Endothelial cell of umbilical vein (primary cell): ENCODE measurements around the gene UGCG. TPM values are rescaled to one million over a fixed set of nuclear protein-coding genes. Genes with fewer than 3 reads are reported as not detected.

Experiments
- BruUV-seq: library from RNA; stranded (reverse); fragments of 400-500 nt; replicated peaks from 2 replicates; lab custom pipeline; 2021; lab: Mats Ljungman, UMichigan
- CTCF ChIA-PET: fragments of 300-600, 350-600 bp; sonication (Branson Sonifier 250); formaldehyde crosslinking; loops from one replicate; lab custom pipeline; 2021; ENCODE audit warnings: antibody characterized with exemption, inconsistent platforms; lab: Charles Lee
- POLR2A ChIA-PET: fragments of 300-600, 350-600 bp; sonication (Branson Sonifier 250); formaldehyde crosslinking; loops from one replicate; lab custom pipeline; 2021; ENCODE audit warnings: antibody characterized with exemption, inconsistent platforms; lab: Charles Lee
- DNase-seq: peaks from one replicate; pipeline ENCODE4 v3.0.0-alpha.2; 2011; ENCODE audit warnings: low read depth, low spot score
- FAIRE-seq: peaks from 2 replicates; lab custom pipeline; 2011; peaks lifted over from hg19 to GRCh38; lab: Jason Lieb, UNC
- H2AFZ ChIP-seq: 2 replicates; pipeline ENCODE4 v1.6.0; 2012; ENCODE audit warnings: low read depth, low read length, control low read depth, inconsistent platforms
- H3K27ac ChIP-seq: 2 replicates; pipeline ENCODE4 v1.5.1; 2011; ENCODE audit warnings: low read depth, mild to moderate bottlenecking, control low read depth, low read length, moderate library complexity; ENCODE audit not compliant: insufficient read depth
- H3K27me3 ChIP-seq, 2 experiments: 2 replicates each; pipeline versions ENCODE4 v1.6.0 to v1.6.1; 2011; ENCODE audit warnings: low read length in 2 of 2, mixed read lengths in 1 of 2; ENCODE audit not compliant: control insufficient read depth in 2 of 2, insufficient read depth in 2 of 2
- H3K36me3 ChIP-seq, 2 experiments: 2 replicates in 1 of 2; 3 replicates in 1 of 2; pipeline ENCODE4 v1.5.1; 2011; ENCODE audit warnings: low read length in 2 of 2, mild to moderate bottlenecking in 1 of 2, moderate library complexity in 1 of 2; ENCODE audit not compliant: control insufficient read depth in 2 of 2, insufficient read depth in 2 of 2; ENCODE audit errors: extremely low read depth in 1 of 2
- H3K4me1 ChIP-seq: 3 replicates; pipeline ENCODE4 v1.5.1; 2011; ENCODE audit warnings: mild to moderate bottlenecking, low read length; ENCODE audit not compliant: control insufficient read depth, insufficient read depth; ENCODE audit errors: extremely low read depth
- H3K4me2 ChIP-seq: 2 replicates; pipeline ENCODE4 v1.6.1; 2011; ENCODE audit warnings: low read length, control low read depth, mixed read lengths; ENCODE audit not compliant: insufficient read depth
- H3K4me3 ChIP-seq, 3 experiments: fragments of 200-600 bp in 1 of 3; sonication (generic), shearing (Covaris generic) in 1 of 3; replicated peaks in 1 of 3; 2 replicates each; pipeline ENCODE4 v1.5.1; 2011 to 2016; ENCODE audit warnings: control low read depth in 3 of 3, low read length in 3 of 3, mild to moderate bottlenecking in 2 of 3, inconsistent platforms in 1 of 3, low read depth in 1 of 3, moderate library complexity in 1 of 3; ENCODE audit not compliant: insufficient read depth in 1 of 3
- H3K79me2 ChIP-seq: 2 replicates; pipeline ENCODE4 v1.6.0; 2012; ENCODE audit warnings: low read length, inconsistent platforms; ENCODE audit not compliant: control insufficient read depth, insufficient read depth
- H3K9ac ChIP-seq: replicated peaks from 2 replicates; pipeline ENCODE3; 2011; ENCODE audit warnings: low read length, control low read depth; ENCODE audit not compliant: insufficient read depth; ENCODE audit errors: extremely low read depth
- H3K9me1 ChIP-seq: replicated peaks from 3 replicates; pipeline ENCODE4 v1.6.0; 2011; ENCODE audit warnings: mild to moderate bottlenecking, low read length; ENCODE audit not compliant: control insufficient read depth, insufficient read depth; ENCODE audit errors: extremely low read depth
- H3K9me3 ChIP-seq: replicated peaks from 2 replicates; pipeline ENCODE4 v1.5.1; 2012; ENCODE audit warnings: low read length, inconsistent platforms; ENCODE audit not compliant: control insufficient read depth, insufficient read depth
- H4K20me1 ChIP-seq: replicated peaks from 2 replicates; pipeline ENCODE3; 2011; ENCODE audit warnings: mild to moderate bottlenecking, low read length; ENCODE audit not compliant: control insufficient read depth, insufficient read depth; ENCODE audit errors: extremely low read depth
- EZH2 ChIP-seq: IDR thresholded peaks from 2 replicates; pipeline ENCODE4 v1.6.1; 2012; ENCODE audit warnings: borderline replicate concordance, low read depth, mild to moderate bottlenecking, moderate library complexity, low read length, inconsistent platforms; ENCODE audit not compliant: severe bottlenecking
- FOS ChIP-seq: IDR thresholded peaks from 2 replicates; pipeline ENCODE4 v1.6.1; 2011; ENCODE audit warnings: mild to moderate bottlenecking, low read length, moderate library complexity, borderline replicate concordance; ENCODE audit not compliant: insufficient read depth
- GATA2 ChIP-seq: IDR thresholded peaks from 2 replicates; pipeline ENCODE4 v1.7.0; 2011; ENCODE audit warnings: low read depth, mild to moderate bottlenecking, moderate library complexity, mixed read lengths, low read length; ENCODE audit not compliant: insufficient read length, insufficient read depth
- JUN ChIP-seq: IDR thresholded peaks from 2 replicates; pipeline ENCODE4 v1.6.1; 2011; ENCODE audit warnings: borderline replicate concordance, low read depth; ENCODE audit not compliant: insufficient read length, insufficient read depth
- MYC ChIP-seq: IDR thresholded peaks from one replicate; pipeline ENCODE4 v1.6.1; 2011; ENCODE audit warnings: mild to moderate bottlenecking, low read depth, low read length
- POLR2A ChIP-seq: IDR thresholded peaks from 2 replicates; pipeline ENCODE4 v1.6.1; 2012; ENCODE audit warnings: low read depth, mild to moderate bottlenecking, control low read depth, low read length
- POLR2AphosphoS5 ChIP-seq: IDR thresholded peaks from 2 replicates; pipeline ENCODE4 v1.6.1; 2012; ENCODE audit warnings: low read depth, mild to moderate bottlenecking, control low read depth, low read length, moderate library complexity; ENCODE audit not compliant: insufficient read depth
- dilution Hi-C: fragments of 300-500 bp; cut with MboI; formaldehyde crosslinking; loops from one replicate; pipeline ENCODE4 v1.15.0; 2019; ENCODE audit warnings: low sequenced_read_pairs; ENCODE audit not compliant: extremely low pct_ligation_motif_present
- intact Hi-C: fragments of 100-400 bp; cut with micrococcal nuclease; formaldehyde crosslinking; loops from one replicate; pipeline ENCODE4 v1.10.0; 2022
- polyA plus RNA-seq, 4 experiments: library from polyadenylated mRNA; depleted of rRNA in 3 of 4; stranded (reverse) in 3 of 4; unstranded in 1 of 4; fragments of >200 nt; gene quantifications; 2 replicates each; pipeline versions ENCODE4 v1.2.1 to v1.2.3, GENCODE V29; 2011 to 2012; ENCODE audit warnings: missing spikeins in 1 of 4
- total RNA-seq: library from RNA; stranded (reverse); gene quantifications from 2 replicates; pipeline ENCODE4 v1.2.3, GENCODE V29; 2021
- TF ChIP-seq, protein P1 (sequence below): IDR thresholded peaks from 2 replicates; pipeline ENCODE4 v1.6.1; 2011; ENCODE audit not compliant: insufficient read depth, insufficient read length
- TF ChIP-seq, protein P2 (sequence below), 2 donors: IDR thresholded peaks; 1 replicate in 1 of 2; 2 replicates in 1 of 2; pipeline ENCODE4 v1.5.1; 2011; ENCODE audit warnings: low read length in 2 of 2, mild to moderate bottlenecking in 2 of 2, moderate library complexity in 2 of 2, control low read depth in 1 of 2, inconsistent platforms in 1 of 2, low read depth in 1 of 2; ENCODE audit not compliant: insufficient read depth in 1 of 2; ENCODE audit errors: extremely low read depth in 1 of 2

Gene UGCG
- total and polyA plus RNA-seq, 2 donors (not counting 3 experiments of a cell fraction or from before 2014, with no cell fraction given) = 28.5 to 38.5 TPM

DNA sequence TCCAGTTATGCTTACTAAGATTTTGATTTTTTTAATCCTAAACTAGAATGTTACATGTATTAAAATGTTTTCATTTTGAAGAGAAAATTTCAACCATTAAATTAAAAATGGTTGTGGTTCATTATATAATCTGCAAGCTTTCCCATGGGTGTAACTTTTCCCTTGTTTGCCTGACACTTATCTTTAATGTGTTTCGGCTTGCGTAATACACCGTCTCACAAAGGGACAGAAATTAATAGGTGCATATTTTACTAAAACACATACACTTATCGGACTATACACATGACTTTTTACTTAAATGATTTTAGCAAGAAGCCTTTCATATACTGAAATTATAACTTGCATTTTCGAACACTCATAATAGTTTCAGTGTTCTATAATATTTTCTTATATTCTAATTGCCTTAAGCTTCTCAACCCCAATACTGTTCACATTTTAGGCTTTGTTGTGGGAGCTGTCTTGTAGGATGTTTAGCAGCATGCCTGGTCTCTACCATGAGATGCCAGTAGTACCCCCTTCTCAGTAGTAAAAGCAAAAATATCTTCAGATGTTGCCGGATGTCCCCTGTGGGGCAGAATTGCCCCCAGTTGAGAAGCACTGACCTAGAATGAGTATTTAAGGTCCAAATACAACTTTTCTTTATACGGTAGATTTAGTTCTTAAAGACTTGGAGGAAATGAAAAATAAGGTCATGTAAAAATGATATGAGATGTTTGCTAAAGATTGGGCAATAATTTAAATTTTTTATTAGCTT is 28.6 kb downstream of the UGCG start:
- POLR2A ChIA-PET = no interaction called here
- dilution Hi-C loops (no loop called here), intact Hi-C loops (no loop called here)
- H3K27ac ChIP-seq = peak overlapping the region; percentile 99
- no peaks in the 10 kb centered on the region for H3K27me3 ChIP-seq
- no peak overlapping the region for H3K4me3 ChIP-seq
- FAIRE-seq = no peak
- no peaks in the 10 kb centered on the region for H3K9me3 ChIP-seq
- peaks cover 42% of the 10 kb centered on the region for H3K79me2 ChIP-seq
- H3K4me2 ChIP-seq = peak overlapping the region; percentile 96
- peaks cover 0 to 5% of the 10 kb centered on the region in 2 experiments for H3K36me3 ChIP-seq
- peaks cover 39% of the 10 kb centered on the region for H3K4me1 ChIP-seq
- DNase-seq = no peak
- H4K20me1 ChIP-seq = no peaks in the 10 kb centered on the region
- H3K9ac ChIP-seq = peak overlapping the region; percentile 83
- H2AFZ ChIP-seq = no peak overlapping the region
- TF ChIP-seq GATA2 (no peak), MYC (no peak), JUN (no peak), FOS (no peak), POLR2AphosphoS5 (no peak), POLR2A (no peak), EZH2 (no peak)
- TF ChIP-seq, protein P1, sequence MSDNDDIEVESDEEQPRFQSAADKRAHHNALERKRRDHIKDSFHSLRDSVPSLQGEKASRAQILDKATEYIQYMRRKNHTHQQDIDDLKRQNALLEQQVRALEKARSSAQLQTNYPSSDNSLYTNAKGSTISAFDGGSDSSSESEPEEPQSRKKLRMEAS = no peak
- TF ChIP-seq, protein P2, sequence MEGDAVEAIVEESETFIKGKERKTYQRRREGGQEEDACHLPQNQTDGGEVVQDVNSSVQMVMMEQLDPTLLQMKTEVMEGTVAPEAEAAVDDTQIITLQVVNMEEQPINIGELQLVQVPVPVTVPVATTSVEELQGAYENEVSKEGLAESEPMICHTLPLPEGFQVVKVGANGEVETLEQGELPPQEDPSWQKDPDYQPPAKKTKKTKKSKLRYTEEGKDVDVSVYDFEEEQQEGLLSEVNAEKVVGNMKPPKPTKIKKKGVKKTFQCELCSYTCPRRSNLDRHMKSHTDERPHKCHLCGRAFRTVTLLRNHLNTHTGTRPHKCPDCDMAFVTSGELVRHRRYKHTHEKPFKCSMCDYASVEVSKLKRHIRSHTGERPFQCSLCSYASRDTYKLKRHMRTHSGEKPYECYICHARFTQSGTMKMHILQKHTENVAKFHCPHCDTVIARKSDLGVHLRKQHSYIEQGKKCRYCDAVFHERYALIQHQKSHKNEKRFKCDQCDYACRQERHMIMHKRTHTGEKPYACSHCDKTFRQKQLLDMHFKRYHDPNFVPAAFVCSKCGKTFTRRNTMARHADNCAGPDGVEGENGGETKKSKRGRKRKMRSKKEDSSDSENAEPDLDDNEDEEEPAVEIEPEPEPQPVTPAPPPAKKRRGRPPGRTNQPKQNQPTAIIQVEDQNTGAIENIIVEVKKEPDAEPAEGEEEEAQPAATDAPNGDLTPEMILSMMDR (IDR thresholded peaks at IDR 0.05; ENCODE audit: extremely low read depth in 1 of 2, insufficient read depth in 1 of 2, low read depth in 1 of 2, low read length in 2 of 2) = no peak
- BruUV-seq = no TSS peak
- no peaks in the 10 kb centered on the region for H3K9me1 ChIP-seq
- CTCF ChIA-PET = interaction anchor here (1.0 to 4.7 kb wide), 7 partner anchors 10 to 166 kb away, joined by 3 to 30 read pairs (median 6); partner anchors contain the start of gene UGCG
